ENCODE measurements around the gene SGK2. TPM values are rescaled to one million over a fixed set of nuclear protein-coding genes. Genes with fewer than 3 reads are reported as not detected.

SGK2 gene
- total and polyA plus RNA-seq, 2 donors (not counting 1 experiment from before 2014, with no cell fraction given) = 1.5 to 1.7 TPM

GRCh38 chr20:43545837-43546578 lies 12.8 kb upstream of the SGK2 start:
- no peaks in the 10 kb centered on the region for H3K4me1 Mint-ChIP-seq
- Histone ChIP-seq H4K20me1 (ENCODE audit: control insufficient read depth, insufficient read depth, low read length, poor library complexity, severe bottlenecking) (no peaks in the 10 kb centered on the region), H3K4me3 (ENCODE audit: control extremely low read depth in 1 of 5, extremely low read depth in 1 of 5, insufficient read depth in 1 of 5, low read depth in 2 of 5, low read length in 4 of 5) (no peak overlapping the region), H2AFZ (ENCODE audit: insufficient read depth, low read depth, low read length, poor library complexity, severe bottlenecking) (no peak overlapping the region), H3K79me2 (ENCODE audit: control insufficient read depth, insufficient read depth, low read length) (no peaks in the 10 kb centered on the region), H3K4me2 (replicated peaks; ENCODE audit: low read depth, low read length, poor library complexity, severe bottlenecking) (no peak overlapping the region), H3K4me1 (ENCODE audit: control insufficient read depth in 2 of 2, insufficient read depth in 2 of 2, low read length in 2 of 2) (no peaks in the 10 kb centered on the region), H3K27me3 (replicated peaks in 1 of 4; ENCODE audit: control extremely low read depth in 1 of 4, control insufficient read depth in 3 of 4, insufficient read depth in 4 of 4, low read length in 3 of 4) (no peaks in the 10 kb centered on the region), H3K36me3 (replicated peaks in 1 of 2; ENCODE audit: control extremely low read depth in 1 of 2, control insufficient read depth in 1 of 2, extremely low read depth in 1 of 2, insufficient read depth in 2 of 2, low read length in 1 of 2) (no peaks in the 10 kb centered on the region), H3K9me3 (ENCODE audit: control extremely low read depth in 1 of 3, control insufficient read depth in 2 of 3, insufficient read depth in 1 of 3, low read length in 2 of 3) (no peaks in the 10 kb centered on the region), H3K27ac (ENCODE audit: low read length in 2 of 2) (no peak overlapping the region), H3K9ac (ENCODE audit: low read length) (no peak overlapping the region)
- H3K4me3 Mint-ChIP-seq = no peak overlapping the region
- ATAC-seq (ENCODE audit: low read depth) = no peak
- DNase-seq = no peak
- TF ChIP-seq CTCF (IDR thresholded peaks at IDR 0.05) = no peak
- no peak for TF ChIP-seq EZH2 (IDR thresholded peaks at IDR 0.05; ENCODE audit: borderline replicate concordance, insufficient read depth, low read depth, low read length, poor library complexity, severe bottlenecking)
- H3K27ac Mint-ChIP-seq = no peak overlapping the region
- 100% methylated on average over 2 of the region's 4 CpGs for WGBS (ENCODE audit: insufficient coverage)
- POLR2A ChIA-PET = no interaction called here
- H3K9me3 Mint-ChIP-seq (ENCODE audit: insufficient read depth) = no peaks in the 10 kb centered on the region
- CTCF ChIA-PET = interaction anchor here (1.0 to 1.5 kb wide), 3 partner anchors 9 to 146 kb away, joined by 3 to 8 read pairs (median 4); no protein-coding TSS in a partner anchor
- no peaks in the 10 kb centered on the region for H3K27me3 Mint-ChIP-seq
- intact Hi-C loops (cut with micrococcal nuclease) = no loop called here

- H3K4me2 ChIP-seq (replicated peaks; ENCODE audit: low read depth, low read length, poor library complexity, severe bottlenecking) = no peak overlapping the region
- no peaks in the 10 kb centered on the region for H3K36me3 ChIP-seq (replicated peaks in 1 of 2; ENCODE audit: control extremely low read depth in 1 of 2, control insufficient read depth in 1 of 2, extremely low read depth in 1 of 2, insufficient read depth in 2 of 2, low read length in 1 of 2)
Measured at GRCh38 chr20:43548273-43548880, 10.4 kb upstream of the SGK2 start.

More at GRCh38 chr20:43548273-43548880, 10.4 kb upstream of the SGK2 start:
- no peaks in the 10 kb centered on the region for H3K4me1 Mint-ChIP-seq
- ChIA-PET CTCF (interaction anchor here (4.6 kb wide), 1 partner anchor 10 kb away, joined by 26 read pairs; no protein-coding TSS in a partner anchor), POLR2A (no interaction called here)
- Histone ChIP-seq H3K79me2 (ENCODE audit: control insufficient read depth, insufficient read depth, low read length) (no peaks in the 10 kb centered on the region), H2AFZ (ENCODE audit: insufficient read depth, low read depth, low read length, poor library complexity, severe bottlenecking) (no peak overlapping the region), H3K4me3 (ENCODE audit: control extremely low read depth in 1 of 5, extremely low read depth in 1 of 5, insufficient read depth in 1 of 5, low read depth in 2 of 5, low read length in 4 of 5) (no peak overlapping the region), H3K27ac (ENCODE audit: low read length in 2 of 2) (no peak overlapping the region), H3K9ac (ENCODE audit: low read length) (no peak overlapping the region), H3K27me3 (replicated peaks in 1 of 4; ENCODE audit: control extremely low read depth in 1 of 4, control insufficient read depth in 3 of 4, insufficient read depth in 4 of 4, low read length in 3 of 4) (no peaks in the 10 kb centered on the region), H4K20me1 (ENCODE audit: control insufficient read depth, insufficient read depth, low read length, poor library complexity, severe bottlenecking) (no peaks in the 10 kb centered on the region), H3K4me1 (ENCODE audit: control insufficient read depth in 2 of 2, insufficient read depth in 2 of 2, low read length in 2 of 2) (no peaks in the 10 kb centered on the region), H3K9me3 (ENCODE audit: control extremely low read depth in 1 of 3, control insufficient read depth in 2 of 3, insufficient read depth in 1 of 3, low read length in 2 of 3) (no peaks in the 10 kb centered on the region)
- no peak overlapping the region for H3K27ac Mint-ChIP-seq
- 68% methylated on average over 4 of the region's 5 CpGs for WGBS (ENCODE audit: insufficient coverage)
- H3K27me3 Mint-ChIP-seq = no peaks in the 10 kb centered on the region
- TF ChIP-seq CTCF (IDR thresholded peaks at IDR 0.05) = no peak
- TF ChIP-seq EZH2 (IDR thresholded peaks at IDR 0.05; ENCODE audit: borderline replicate concordance, insufficient read depth, low read depth, low read length, poor library complexity, severe bottlenecking) = no peak
- ATAC-seq (ENCODE audit: low read depth) (no peak), DNase-seq (no peak)
- no peaks in the 10 kb centered on the region for H3K9me3 Mint-ChIP-seq (ENCODE audit: insufficient read depth)
- H3K4me3 Mint-ChIP-seq = no peak overlapping the region
- intact Hi-C loops (cut with micrococcal nuclease) = no loop called here
